CD14-positive monocyte (primary cell): ENCODE results near the gene RPL37. TPM values are rescaled to one million over a fixed set of nuclear protein-coding genes. Genes with fewer than 3 reads are reported as not detected.
A peak's percentile ranks its signal among the peaks of the same experiment; 100 is the strongest.

ENCODE experiments used
- DNase-seq, 3 donors: peaks; one replicate each; pipeline ENCODE4 v3.0.0-alpha.2; 2011 to 2022
- H2AFZ ChIP-seq: 2 replicates; pipeline ENCODE4 v1.6.0; 2012; ENCODE audit warnings: mild to moderate bottlenecking, low read depth, low read length, inconsistent platforms; ENCODE audit not compliant: insufficient read depth, poor library complexity, severe bottlenecking
- H3K27ac ChIP-seq, 2 donors: 1 replicate in 1 of 2; 2 replicates in 1 of 2; pipeline ENCODE4 v1.5.1; 2012 to 2013; ENCODE audit warnings: low read length in 2 of 2, control low read depth in 1 of 2, inconsistent platforms in 1 of 2, low read depth in 1 of 2, mild to moderate bottlenecking in 1 of 2
- H3K27me3 ChIP-seq, 2 donors: one replicate each; pipeline versions ENCODE4 v1.6.0 to v1.6.1; 2011 to 2013; ENCODE audit warnings: low read length in 2 of 2; ENCODE audit not compliant: control insufficient read depth in 2 of 2, insufficient read depth in 2 of 2
- H3K36me3 ChIP-seq, 2 donors: replicated peaks in 1 of 2; 1 replicate in 1 of 2; 2 replicates in 1 of 2; pipeline versions ENCODE4 v1.5.1 to v1.6.1; 2012 to 2013; ENCODE audit warnings: low read length in 2 of 2, control low read depth in 1 of 2, inconsistent platforms in 1 of 2, mild to moderate bottlenecking in 1 of 2; ENCODE audit not compliant: insufficient read depth in 2 of 2, control insufficient read depth in 1 of 2
- H3K4me1 ChIP-seq, 2 donors: 1 replicate in 1 of 2; 2 replicates in 1 of 2; pipeline versions ENCODE4 v1.5.1 to v1.6.1; 2012 to 2013; ENCODE audit warnings: low read length in 2 of 2, control low read depth in 1 of 2, inconsistent platforms in 1 of 2, mild to moderate bottlenecking in 1 of 2, moderate library complexity in 1 of 2; ENCODE audit not compliant: insufficient read depth in 2 of 2, control insufficient read depth in 1 of 2
- H3K4me2 ChIP-seq: replicated peaks from 2 replicates; pipeline ENCODE3; 2012; ENCODE audit warnings: low read length, moderate library complexity, mild to moderate bottlenecking; ENCODE audit not compliant: poor library complexity, severe bottlenecking; ENCODE audit errors: extremely low read depth
- H3K4me3 ChIP-seq, 3 experiments: fragments of 200-600 bp in 1 of 3; sonication (generic) in 1 of 3; replicated peaks in 1 of 3; 1 replicate in 2 of 3; 2 replicates in 1 of 3; pipeline ENCODE4 v1.5.1; 2011 to 2013; ENCODE audit warnings: low read length in 3 of 3, mild to moderate bottlenecking in 3 of 3, control low read depth in 2 of 3, low read depth in 2 of 3, inconsistent platforms in 1 of 3, moderate library complexity in 1 of 3
- H3K79me2 ChIP-seq: 2 replicates; pipeline ENCODE4 v1.6.0; 2012; ENCODE audit warnings: mild to moderate bottlenecking, control low read depth, inconsistent platforms, low read length, moderate library complexity; ENCODE audit not compliant: insufficient read depth
- H3K9ac ChIP-seq: 2 replicates; pipeline ENCODE4 v1.6.0; 2017; ENCODE audit warnings: low read length, mild to moderate bottlenecking; ENCODE audit not compliant: insufficient read depth, poor library complexity, severe bottlenecking
- H3K9me3 ChIP-seq, 2 donors: replicated peaks in 1 of 2; 1 replicate in 1 of 2; 2 replicates in 1 of 2; pipeline versions ENCODE4 v1.5.1 to v1.6.1; 2012 to 2013; ENCODE audit warnings: low read length in 2 of 2, control low read depth in 1 of 2; ENCODE audit not compliant: control insufficient read depth in 1 of 2, insufficient read depth in 1 of 2
- H4K20me1 ChIP-seq: 2 replicates; pipeline ENCODE4 v1.6.0; 2012; ENCODE audit warnings: mild to moderate bottlenecking, low read length, control low read depth, moderate library complexity; ENCODE audit not compliant: insufficient read depth
- H3K27ac Mint-ChIP-seq, 7 donors: one replicate each; pipeline ENCODE4 v1.8.0; 2020; ENCODE audit warnings: mild to moderate bottlenecking in 7 of 7, mixed read lengths in 7 of 7, moderate library complexity in 6 of 7, inconsistent platforms in 2 of 7
- H3K27me3 Mint-ChIP-seq, 3 donors: one replicate each; pipeline ENCODE4 v1.8.0; 2021 to 2022; ENCODE audit warnings: low read depth in 3 of 3, mild to moderate bottlenecking in 3 of 3, mixed read lengths in 3 of 3, moderate library complexity in 3 of 3, inconsistent platforms in 1 of 3
- H3K36me3 Mint-ChIP-seq, 2 donors: one replicate each; pipeline ENCODE4 v1.8.0; 2020; ENCODE audit warnings: mixed read lengths in 2 of 2, inconsistent platforms in 1 of 2, mild to moderate bottlenecking in 1 of 2
- H3K4me1 Mint-ChIP-seq: one replicate; pipeline ENCODE4 v1.8.0; 2020; ENCODE audit warnings: mild to moderate bottlenecking, mixed read lengths
- H3K4me3 Mint-ChIP-seq, 2 donors: one replicate each; pipeline ENCODE4 v1.8.0; 2020; ENCODE audit warnings: mild to moderate bottlenecking in 2 of 2, mixed read lengths in 2 of 2, moderate library complexity in 1 of 2
- H3K9me3 Mint-ChIP-seq, 7 donors: one replicate each; pipeline ENCODE4 v1.8.0; 2020 to 2022; ENCODE audit warnings: mixed read lengths in 7 of 7, mild to moderate bottlenecking in 6 of 7, moderate library complexity in 6 of 7, inconsistent platforms in 2 of 7
- WGBS: methylation state at CpG from one replicate; pipeline ENCODE4 v1.1.5; 2013; ENCODE audit warnings: missing lambda C conversion rate; ENCODE audit not compliant: insufficient coverage; 5-methylcytosine and 5-hydroxymethylcytosine counted together
- intact Hi-C, 2 donors: fragments of 100-400 bp; cut with micrococcal nuclease; formaldehyde crosslinking; loops; one replicate each; pipeline versions ENCODE4 v1.15.0 to v1.15.1; 2023
- polyA plus RNA-seq, 3 donors: library from polyadenylated mRNA; depleted of rRNA in 1 of 3; unstranded in 2 of 3; stranded (reverse) in 1 of 3; fragments of 300-500 nt in 2 of 3; fragments of >200 nt in 1 of 3; fragmentation: Illumina TruSeq in 2 of 3; gene quantifications; 1 replicate in 2 of 3; 2 replicates in 1 of 3; pipeline ENCODE4 v1.2.3, GENCODE V29; 2012 to 2021
- TF ChIP-seq, protein P1 (sequence below): fragments of 200-600 bp; IDR thresholded peaks from one replicate; pipeline ENCODE4 v1.8.0; 2022; ENCODE audit warnings: antibody characterized with exemption, mild to moderate bottlenecking

The RPL37 gene
- polyA plus RNA-seq, 3 donors, result 87.9 to 813 (median 738) TPM

GRCh38 chr5:40778133-40778532, 56.9 kb downstream of the RPL37 start:
- WGBS, result no CpG with 5 or more reads among the region's 1 CpG
- H3K4me1 Mint-ChIP-seq, result peaks cover 36% of the 10 kb centered on the region
- Histone ChIP-seq H3K27ac (no peak overlapping the region), H3K4me1 (no peaks in the 10 kb centered on the region), H3K9me3 (no peaks in the 10 kb centered on the region), H3K4me2 (no peak overlapping the region), H2AFZ (no peak overlapping the region), H3K36me3 (peaks cover 32 to 41% of the 10 kb centered on the region in 2 donors), H3K4me3 (no peak overlapping the region), H3K79me2 (peaks cover 60% of the 10 kb centered on the region), H4K20me1 (peaks cover 70% of the 10 kb centered on the region), H3K27me3 (no peaks in the 10 kb centered on the region), H3K9ac (no peak overlapping the region)
- H3K36me3 Mint-ChIP-seq, result peaks cover 30 to 44% of the 10 kb centered on the region in 2 donors
- peak overlapping the region in 1 of 7 donors; percentile 40 for H3K27ac Mint-ChIP-seq
- H3K27me3 Mint-ChIP-seq, result peaks cover 0 to 2% (median 0%) of the 10 kb centered on the region in 3 donors
- TF ChIP-seq, protein P1, sequence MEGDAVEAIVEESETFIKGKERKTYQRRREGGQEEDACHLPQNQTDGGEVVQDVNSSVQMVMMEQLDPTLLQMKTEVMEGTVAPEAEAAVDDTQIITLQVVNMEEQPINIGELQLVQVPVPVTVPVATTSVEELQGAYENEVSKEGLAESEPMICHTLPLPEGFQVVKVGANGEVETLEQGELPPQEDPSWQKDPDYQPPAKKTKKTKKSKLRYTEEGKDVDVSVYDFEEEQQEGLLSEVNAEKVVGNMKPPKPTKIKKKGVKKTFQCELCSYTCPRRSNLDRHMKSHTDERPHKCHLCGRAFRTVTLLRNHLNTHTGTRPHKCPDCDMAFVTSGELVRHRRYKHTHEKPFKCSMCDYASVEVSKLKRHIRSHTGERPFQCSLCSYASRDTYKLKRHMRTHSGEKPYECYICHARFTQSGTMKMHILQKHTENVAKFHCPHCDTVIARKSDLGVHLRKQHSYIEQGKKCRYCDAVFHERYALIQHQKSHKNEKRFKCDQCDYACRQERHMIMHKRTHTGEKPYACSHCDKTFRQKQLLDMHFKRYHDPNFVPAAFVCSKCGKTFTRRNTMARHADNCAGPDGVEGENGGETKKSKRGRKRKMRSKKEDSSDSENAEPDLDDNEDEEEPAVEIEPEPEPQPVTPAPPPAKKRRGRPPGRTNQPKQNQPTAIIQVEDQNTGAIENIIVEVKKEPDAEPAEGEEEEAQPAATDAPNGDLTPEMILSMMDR, result no peak
- no peak overlapping the region for H3K4me3 Mint-ChIP-seq
- intact Hi-C loops, result no loop called here
- H3K9me3 Mint-ChIP-seq, result no peaks in the 10 kb centered on the region
- no peak for DNase-seq

DNA sequence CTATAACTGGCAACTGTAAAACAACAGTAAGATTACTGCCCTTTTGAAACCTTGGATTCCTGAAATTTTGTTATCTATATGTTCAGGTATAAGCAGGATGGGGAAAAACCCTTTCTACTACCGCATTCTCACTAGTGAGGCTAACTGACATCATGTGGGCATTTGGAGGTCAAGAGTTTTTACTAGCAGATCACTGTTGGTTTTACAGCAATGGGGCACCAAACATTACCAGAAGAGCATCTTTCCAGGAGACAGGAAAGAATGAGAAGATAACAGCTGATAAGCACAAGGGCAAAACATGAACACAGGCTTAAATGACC, 58.4 kb downstream of the RPL37 start:
- peaks cover 0 to 3% (median 0%) of the 10 kb centered on the region in 3 donors for H3K27me3 Mint-ChIP-seq
- H3K27me3 ChIP-seq, result no peaks in the 10 kb centered on the region
- no peak overlapping the region for H3K27ac Mint-ChIP-seq
- H3K36me3 Mint-ChIP-seq, result peaks cover 40 to 58% of the 10 kb centered on the region in 2 donors
- H3K27ac ChIP-seq, result peak overlapping the region in 1 of 2 donors; percentile 10
- TF ChIP-seq, protein P1, result no peak
- intact Hi-C loops, result no loop called here
- H3K4me3 Mint-ChIP-seq, result no peak overlapping the region
- peaks cover 26% of the 10 kb centered on the region for H3K4me1 Mint-ChIP-seq
- no peak for DNase-seq
- peaks cover 45 to 57% of the 10 kb centered on the region in 2 donors for H3K36me3 ChIP-seq
- H3K4me2 ChIP-seq, result no peak overlapping the region
- peaks cover 45% of the 10 kb centered on the region for H3K79me2 ChIP-seq
- no peaks in the 10 kb centered on the region for H3K9me3 ChIP-seq
- H3K9me3 Mint-ChIP-seq, result no peaks in the 10 kb centered on the region
- no peaks in the 10 kb centered on the region for H3K4me1 ChIP-seq
- peaks cover 54% of the 10 kb centered on the region for H4K20me1 ChIP-seq
- no peak overlapping the region for H2AFZ ChIP-seq
- H3K9ac ChIP-seq, result no peak overlapping the region
- H3K4me3 ChIP-seq, result no peak overlapping the region
- WGBS, result no CpG with 5 or more reads among the region's 1 CpG
